Activated gamma-delta T cell (primary cell): ENCODE data around the gene HNF1A.

Experiments
- DNase-seq: peaks from one replicate; lab custom pipeline; 2025; lab: John Stamatoyannopoulos, UW

HNF1A gene

GRCh38 chr12:121050725-121051124 lies 72.4 kb downstream of the HNF1A start:
- no peak for DNase-seq
